Fibroblast of pulmonary artery (primary cell): ENCODE data around the gene AMPD3.

ENCODE experiments used
- DNase-seq: peaks from one replicate; pipeline ENCODE4 v3.0.0-alpha.2; 2010; ENCODE audit warnings: low read depth
- H3K4me3 ChIP-seq: replicated peaks from 2 replicates; pipeline ENCODE4 v1.5.1; 2011; ENCODE audit warnings: low read depth, mild to moderate bottlenecking, control low read depth, low read length, moderate library complexity
- CTCF ChIP-seq: IDR thresholded peaks from 2 replicates; pipeline ENCODE4 v1.5.1; 2011; ENCODE audit warnings: mild to moderate bottlenecking, control low read depth, low read length, inconsistent platforms; ENCODE audit errors: missing control alignments

Gene AMPD3

DNA sequence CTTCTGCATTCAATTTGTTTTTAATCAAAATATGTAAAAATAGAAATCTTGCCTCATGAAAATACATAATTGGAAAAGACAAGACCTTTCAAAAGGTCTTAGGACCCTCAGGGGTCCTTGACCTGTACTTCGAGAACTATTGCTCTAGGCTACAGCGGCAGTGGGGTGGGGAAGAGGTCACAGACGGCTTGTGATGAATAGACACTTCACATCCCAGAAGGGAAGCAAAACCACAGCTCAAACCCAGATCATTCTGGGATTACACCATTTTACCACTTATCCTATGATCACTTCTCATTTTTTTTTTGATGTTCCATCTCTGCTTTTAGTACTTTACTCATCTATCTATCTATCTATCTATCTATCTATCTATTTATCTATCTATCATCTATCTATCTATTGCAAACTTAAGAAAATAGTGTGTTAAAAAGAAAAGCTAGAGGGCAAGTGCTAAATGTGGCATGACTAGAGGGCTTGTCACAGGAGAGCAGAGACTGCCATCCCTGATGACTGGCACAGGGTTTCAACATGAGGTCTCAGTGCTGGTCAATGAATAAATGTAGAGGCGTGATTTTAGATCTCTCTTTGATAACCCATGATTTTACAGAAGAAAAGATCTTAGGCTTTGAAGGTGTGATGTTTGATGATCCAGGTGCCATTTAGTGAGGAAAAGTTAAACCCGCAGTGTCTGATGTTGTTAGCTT lies 48.9 kb downstream of the AMPD3 start:
- TF ChIP-seq CTCF = no peak
- no peak for DNase-seq
- no peak overlapping the region for H3K4me3 ChIP-seq

GRCh38 chr11:10504490-10504889 lies 49.4 kb downstream of the AMPD3 start:
- no peak for TF ChIP-seq CTCF
- DNase-seq = no peak
- no peak overlapping the region for H3K4me3 ChIP-seq

GRCh38 chr11:10505278-10506007 lies 50.4 kb downstream of the AMPD3 start:
- no peak overlapping the region for H3K4me3 ChIP-seq
- no peak for TF ChIP-seq CTCF
- peak; percentile 17 for DNase-seq

DNA sequence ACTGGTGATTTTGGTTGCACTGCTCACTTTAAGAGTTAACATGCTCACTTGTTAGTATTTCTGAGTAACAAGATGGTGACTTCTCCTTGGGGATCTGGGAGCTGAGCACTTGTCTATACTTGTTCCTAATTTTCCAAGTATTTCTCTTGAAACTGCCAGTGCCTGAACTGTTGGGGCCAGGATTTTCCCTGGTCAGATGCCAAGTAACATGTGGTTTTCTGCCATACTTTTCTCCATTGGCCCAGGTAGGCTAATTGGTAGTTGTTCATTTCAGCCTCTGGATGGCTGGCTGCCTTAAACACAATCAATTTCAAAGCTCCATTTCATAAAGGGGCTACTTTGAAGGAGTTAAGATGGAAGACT lies 50.9 kb downstream of the AMPD3 start:
- H3K4me3 ChIP-seq = no peak overlapping the region
- DNase-seq = no peak
- no peak for TF ChIP-seq CTCF

DNA sequence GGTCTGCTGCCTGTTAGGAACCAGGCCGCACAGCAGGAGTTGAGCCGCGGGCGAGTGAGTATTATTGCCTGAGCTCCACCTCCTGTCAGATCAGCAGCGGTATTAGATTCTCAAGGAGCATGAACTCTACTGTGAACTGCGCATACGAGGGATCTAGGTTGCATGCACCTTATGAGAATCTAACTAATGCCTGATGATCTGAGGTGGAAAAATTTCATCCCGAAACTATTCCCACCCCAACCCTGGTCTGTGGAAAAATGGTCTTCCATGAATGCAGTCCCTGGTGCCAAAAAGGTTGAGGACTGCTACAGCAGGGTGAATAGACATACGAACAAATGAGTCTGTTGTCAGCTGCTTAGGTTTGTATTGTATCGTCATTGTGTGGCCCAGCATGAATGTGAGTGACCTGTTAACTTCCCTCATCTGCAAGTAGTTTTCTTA lies 56.1 kb downstream of the AMPD3 start:
- TF ChIP-seq CTCF = no peak
- no peak for DNase-seq
- H3K4me3 ChIP-seq = no peak overlapping the region

GRCh38 chr11:10514202-10514601 lies 59.1 kb downstream of the AMPD3 start:
- TF ChIP-seq CTCF = peak; percentile 36
- peak; percentile 52 for DNase-seq
- no peak overlapping the region for H3K4me3 ChIP-seq
